Activated T-cell treated with anti-CD3 and anti-CD28 coated beads, Interleukin-2, amount 50 U/mL, for 72 hours (primary cell): ENCODE data around the gene AMY2B. TPM values are rescaled to one million over a fixed set of nuclear protein-coding genes. Genes with fewer than 3 reads are reported as not detected.
"Not testable (repeated sequence)": the region's sequence is repeated elsewhere in the genome, so short reads cannot be mapped to it uniquely, and the experiment has no call there.

Experiments
- ATAC-seq, 2 donors: fragments of 150-1000 bp; cut with Tn5 transposase; replicated peaks in 1 of 2; 2 replicates each; pipeline ENCODE4 v1.10.0; 2021; ENCODE audit warnings: moderate library complexity in 2 of 2, mild to moderate bottlenecking in 1 of 2
- DNase-seq, 2 donors: peaks; one replicate each; pipeline ENCODE4 v3.0.0; 2021 to 2022; ENCODE audit warnings: mixed read lengths in 1 of 2
- H3K27ac Mint-ChIP-seq: one replicate; pipeline ENCODE4 v1.8.0; 2022; ENCODE audit warnings: mild to moderate bottlenecking, moderate library complexity, mixed read lengths
- H3K27me3 Mint-ChIP-seq: one replicate; pipeline ENCODE4 v1.8.0; 2022; ENCODE audit warnings: low read depth, mixed read lengths
- H3K36me3 Mint-ChIP-seq, 2 donors: one replicate each; pipeline ENCODE4 v1.8.0; 2022; ENCODE audit warnings: mixed read lengths in 2 of 2, mild to moderate bottlenecking in 1 of 2; ENCODE audit not compliant: insufficient read depth in 2 of 2
- H3K4me1 Mint-ChIP-seq: one replicate; pipeline ENCODE4 v1.8.0; 2022; ENCODE audit warnings: low read depth, mixed read lengths
- H3K4me3 Mint-ChIP-seq, 2 donors: one replicate each; pipeline ENCODE4 v1.8.0; 2022; ENCODE audit warnings: mild to moderate bottlenecking in 2 of 2, mixed read lengths in 2 of 2, moderate library complexity in 2 of 2
- H3K9me3 Mint-ChIP-seq, 2 donors: one replicate each; pipeline ENCODE4 v1.8.0; 2022; ENCODE audit warnings: mixed read lengths in 2 of 2
- total RNA-seq, 2 donors: library from RNA; stranded (reverse); gene quantifications; one replicate each; pipeline ENCODE4 v1.2.3, GENCODE V29; 2022

Gene AMY2B
- total RNA-seq, 2 donors from 2014 or later: 12.9 to 14.2 TPM

DNA sequence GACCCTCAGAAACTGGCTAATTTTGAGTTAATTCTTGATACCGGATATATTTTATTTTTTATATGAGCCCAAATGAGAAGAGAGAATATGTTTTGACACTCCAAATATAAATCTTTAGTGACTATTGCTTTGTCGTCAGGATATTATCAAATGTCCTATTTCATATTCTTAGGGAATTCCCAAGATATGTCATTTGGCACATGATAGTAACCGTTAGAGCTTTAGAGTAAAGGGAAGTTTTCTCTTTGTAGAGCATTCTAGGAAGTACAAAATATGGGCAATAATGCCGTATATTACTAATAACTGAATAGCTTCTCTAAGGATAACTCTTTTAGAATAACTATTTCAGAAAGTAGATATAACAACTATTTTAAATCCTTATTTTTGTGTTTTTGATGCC is 8.3 kb upstream of the AMY2B start:
- Mint-ChIP-seq H3K9me3 (peaks cover 0 to 3% of the 10 kb centered on the region in 2 donors), H3K36me3 (no peaks in the 10 kb centered on the region), H3K4me3 (no peak overlapping the region), H3K27ac (no peak overlapping the region), H3K27me3 (no peaks in the 10 kb centered on the region), H3K4me1 (peaks cover 9% of the 10 kb centered on the region)
- ATAC-seq (no peak), DNase-seq (no peak)

DNA sequence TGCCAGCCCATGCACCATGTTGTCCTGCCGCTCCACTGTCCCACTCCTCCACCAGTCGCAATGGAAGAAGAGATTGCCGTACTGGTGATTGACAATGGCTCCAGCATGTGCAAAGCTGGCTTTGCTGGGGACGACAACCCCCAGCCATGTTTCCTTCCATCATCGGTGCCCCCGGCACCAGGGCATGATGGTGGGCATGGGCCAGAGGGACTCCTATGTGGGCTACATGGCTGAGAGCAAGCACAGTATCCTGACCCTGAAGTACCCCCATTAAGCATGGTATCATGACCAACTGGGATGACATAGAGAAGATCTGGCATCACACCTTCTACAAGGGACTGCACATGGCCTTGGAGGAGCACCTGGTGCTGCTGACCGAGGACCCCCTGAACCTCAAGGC is 1.9 kb upstream of the AMY2B start:
- H3K9me3 Mint-ChIP-seq: peaks cover 0 to 3% of the 10 kb centered on the region in 2 donors
- H3K36me3 Mint-ChIP-seq: no peaks in the 10 kb centered on the region
- H3K27ac Mint-ChIP-seq: no peak overlapping the region
- DNase-seq (no peak), ATAC-seq (no peak)
- H3K27me3 Mint-ChIP-seq: no peaks in the 10 kb centered on the region
- no peak overlapping the region for H3K4me3 Mint-ChIP-seq
- no peaks in the 10 kb centered on the region for H3K4me1 Mint-ChIP-seq

DNA sequence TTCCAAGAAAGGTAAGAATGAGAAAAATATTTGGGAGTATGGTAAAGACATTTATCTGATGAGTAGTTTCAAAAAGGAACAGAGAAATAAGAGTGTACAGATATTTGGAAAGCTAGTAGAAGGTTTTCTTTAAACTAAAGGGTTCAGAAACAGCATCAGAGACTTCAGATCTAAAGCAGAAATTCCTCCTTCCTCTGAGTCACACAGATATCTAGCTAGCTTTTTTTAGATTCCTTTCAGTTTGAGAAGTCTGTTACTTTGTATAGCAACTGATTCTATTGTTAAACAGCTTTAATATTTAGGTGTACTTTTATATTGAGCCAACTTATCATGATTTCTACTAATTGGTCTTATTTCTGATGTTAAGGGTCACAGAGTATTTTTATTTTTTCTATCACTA is 4.7 kb downstream of the AMY2B start:
- H3K9me3 Mint-ChIP-seq: no peaks in the 10 kb centered on the region
- H3K4me3 Mint-ChIP-seq: no peak overlapping the region
- no peaks in the 10 kb centered on the region for H3K4me1 Mint-ChIP-seq
- DNase-seq: no peak
- H3K36me3 Mint-ChIP-seq: no peaks in the 10 kb centered on the region
- H3K27ac Mint-ChIP-seq: no peak overlapping the region
- ATAC-seq: no peak
- no peaks in the 10 kb centered on the region for H3K27me3 Mint-ChIP-seq

DNA sequence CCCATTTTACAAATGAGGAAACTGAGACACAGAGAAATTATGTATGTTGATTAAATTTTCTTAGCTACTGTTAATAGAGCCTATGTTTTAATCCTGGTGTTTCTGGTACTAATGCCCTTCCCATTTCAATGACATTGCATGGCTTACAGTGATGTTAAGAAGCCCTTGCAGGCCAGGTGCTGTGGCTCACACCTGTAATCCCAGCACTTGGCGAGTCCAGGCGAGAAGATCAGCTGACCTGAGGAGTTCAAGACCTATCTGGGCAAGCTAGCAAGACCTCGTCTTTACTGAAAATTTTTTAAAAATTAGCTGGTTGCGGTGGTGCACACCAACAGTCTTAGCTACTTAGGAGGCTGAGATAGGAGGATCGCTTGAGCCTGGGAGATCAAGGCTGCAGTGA is 5.4 kb downstream of the AMY2B start:
- H3K4me3 Mint-ChIP-seq, H3K27me3 Mint-ChIP-seq, H3K27ac Mint-ChIP-seq, DNase-seq, H3K9me3 Mint-ChIP-seq, H3K4me1 Mint-ChIP-seq, ATAC-seq, H3K36me3 Mint-ChIP-seq: not testable (repeated sequence)

DNA sequence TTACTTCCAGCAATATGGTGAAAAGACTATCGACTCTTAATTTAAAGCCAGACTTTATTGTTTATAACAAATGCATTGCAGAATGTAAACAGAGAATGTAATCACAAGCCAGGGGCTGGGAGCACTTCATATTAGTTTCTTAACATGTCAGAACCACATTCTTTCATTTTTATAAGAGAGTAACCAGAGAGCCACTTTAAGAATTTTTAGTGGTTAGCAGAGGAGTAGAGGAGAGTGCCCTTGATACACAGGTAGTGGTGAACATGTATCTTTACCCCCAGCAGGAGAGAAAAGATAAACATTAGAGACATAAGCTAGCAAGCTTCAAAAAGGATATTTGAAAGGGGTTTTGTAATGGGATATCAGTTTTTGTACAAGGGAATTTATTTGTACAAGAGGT is 11.1 kb downstream of the AMY2B start:
- no peaks in the 10 kb centered on the region for H3K9me3 Mint-ChIP-seq
- H3K4me1 Mint-ChIP-seq: no peaks in the 10 kb centered on the region
- no peak overlapping the region for H3K4me3 Mint-ChIP-seq
- ATAC-seq (no peak), DNase-seq (no peak)
- H3K36me3 Mint-ChIP-seq: no peaks in the 10 kb centered on the region
- no peak overlapping the region for H3K27ac Mint-ChIP-seq
- H3K27me3 Mint-ChIP-seq: no peaks in the 10 kb centered on the region

DNA sequence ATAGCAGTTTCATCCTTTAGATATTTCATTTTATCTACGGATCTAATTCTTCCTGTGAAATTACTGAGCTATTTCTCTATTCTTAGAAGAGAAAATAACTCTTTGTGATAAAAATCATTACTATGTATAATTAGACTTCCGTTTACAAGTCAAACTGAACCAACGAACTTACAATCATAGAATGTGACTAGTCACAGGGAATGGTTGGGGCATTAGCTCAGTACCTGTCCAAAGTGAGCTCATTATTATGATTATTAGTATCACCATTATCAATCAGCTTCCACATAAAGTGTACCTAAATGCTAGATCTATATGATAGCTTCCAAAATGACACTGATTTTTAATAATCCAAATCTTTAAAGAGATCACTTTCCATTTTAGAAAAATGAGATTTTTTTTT is 12.5 kb downstream of the AMY2B start:
- DNase-seq (no peak), ATAC-seq (no peak)
- Mint-ChIP-seq H3K4me3 (no peak overlapping the region), H3K36me3 (no peaks in the 10 kb centered on the region), H3K27me3 (no peaks in the 10 kb centered on the region), H3K4me1 (no peaks in the 10 kb centered on the region), H3K9me3 (peaks cover 0 to under 1% of the 10 kb centered on the region in 2 donors), H3K27ac (no peak overlapping the region)

DNA sequence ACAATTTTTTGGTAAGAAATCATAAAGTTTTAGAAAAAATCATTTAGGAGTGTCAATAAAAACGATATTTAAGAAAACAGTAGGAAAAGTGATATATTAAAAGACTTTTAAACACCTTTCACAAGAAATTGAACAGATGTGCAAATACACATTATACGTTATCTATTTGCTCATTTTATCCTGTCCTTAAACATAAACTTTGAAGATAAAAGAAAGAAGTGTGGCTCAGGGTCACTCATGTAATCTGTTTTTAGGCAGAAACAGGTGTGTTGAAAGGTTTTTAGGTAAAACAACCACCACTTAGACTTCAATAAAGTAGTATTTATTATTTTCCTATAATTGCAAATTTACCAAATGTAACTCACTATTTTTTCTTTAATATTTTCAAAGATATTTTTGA is 13.1 kb downstream of the AMY2B start:
- DNase-seq: no peak
- Mint-ChIP-seq H3K27ac (no peak overlapping the region), H3K36me3 (no peaks in the 10 kb centered on the region), H3K4me1 (no peaks in the 10 kb centered on the region), H3K27me3 (no peaks in the 10 kb centered on the region), H3K4me3 (no peak overlapping the region), H3K9me3 (peaks cover 0 to 4% of the 10 kb centered on the region in 2 donors)
- no peak for ATAC-seq

DNA sequence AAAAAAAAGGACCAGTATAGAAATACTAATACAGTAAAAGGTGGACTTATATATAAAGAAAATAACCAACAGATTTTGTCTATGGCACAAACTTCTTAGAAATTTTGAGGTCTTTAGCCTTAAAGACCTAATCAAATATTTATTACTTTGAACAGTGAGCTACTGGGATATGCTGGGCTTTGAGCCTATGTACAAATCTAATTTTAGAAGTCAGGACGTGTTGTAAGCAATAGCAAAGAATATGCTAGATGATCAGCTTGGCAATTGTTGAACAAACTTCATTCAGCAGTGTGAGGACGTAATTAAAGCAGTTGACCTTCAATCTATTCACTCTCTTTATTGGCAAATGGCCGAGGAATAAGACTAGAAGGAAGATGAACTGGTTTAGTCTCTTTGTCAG is 31.4 kb downstream of the AMY2B start:
- H3K27me3 Mint-ChIP-seq, H3K27ac Mint-ChIP-seq, H3K36me3 Mint-ChIP-seq, H3K9me3 Mint-ChIP-seq, H3K4me1 Mint-ChIP-seq, ATAC-seq, H3K4me3 Mint-ChIP-seq, DNase-seq: not testable (repeated sequence)

DNA sequence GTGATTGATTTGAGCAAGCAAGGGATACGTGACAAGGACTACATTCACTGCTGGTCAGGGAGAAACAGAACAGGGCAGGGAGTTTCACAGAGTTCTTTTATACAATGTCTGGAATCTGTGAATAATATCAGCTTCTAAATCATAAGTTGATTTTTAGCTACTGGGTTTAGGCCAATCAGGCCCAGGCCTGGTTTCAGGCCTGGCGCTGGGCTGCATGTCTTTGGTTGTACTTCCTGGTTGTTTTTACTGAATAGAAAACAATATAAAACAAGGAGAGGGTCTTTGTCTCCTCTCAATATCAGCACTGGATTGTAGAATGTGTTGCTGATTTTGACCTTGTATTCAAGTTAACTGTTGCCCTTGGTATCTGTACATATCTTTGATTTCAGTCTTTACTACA is 45.0 kb downstream of the AMY2B start:
- no peaks in the 10 kb centered on the region for H3K4me1 Mint-ChIP-seq
- no peak for DNase-seq
- no peak overlapping the region for H3K27ac Mint-ChIP-seq
- H3K9me3 Mint-ChIP-seq: peaks cover 0 to 2% of the 10 kb centered on the region in 2 donors
- no peaks in the 10 kb centered on the region for H3K27me3 Mint-ChIP-seq
- H3K36me3 Mint-ChIP-seq: no peaks in the 10 kb centered on the region
- H3K4me3 Mint-ChIP-seq: no peak overlapping the region
- no peak for ATAC-seq

DNA sequence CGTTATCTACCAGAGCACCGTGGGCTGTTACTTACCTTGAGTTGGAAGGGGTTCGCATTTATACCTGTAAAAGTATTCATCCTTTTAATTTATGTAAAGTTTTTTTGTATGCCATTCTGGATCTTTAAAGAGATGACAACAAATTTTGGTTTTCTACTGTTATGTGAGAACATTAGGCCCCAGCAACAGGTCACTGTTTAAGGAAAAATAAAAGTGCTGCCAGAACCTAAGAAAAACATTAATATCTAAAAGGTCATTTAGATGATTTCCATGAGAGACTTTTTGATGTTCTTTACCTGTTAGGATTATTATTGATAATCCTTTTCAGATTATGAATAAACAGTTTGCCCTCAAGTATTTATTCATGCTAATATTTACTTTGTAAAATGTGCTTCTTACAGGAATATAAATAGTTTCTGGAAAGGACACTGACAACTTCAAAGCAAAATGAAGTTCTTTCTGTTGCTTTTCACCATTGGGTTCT is 45.6 kb downstream of the AMY2B start, which contains the start of gene AMY2A:
TSS of gene AMY2A (plus strand) at position 434 of the 484 bp plus-strand sequence. CDS start at position 448, 14 bp downstream.
- H3K4me1 Mint-ChIP-seq: not testable (repeated sequence)

DNA sequence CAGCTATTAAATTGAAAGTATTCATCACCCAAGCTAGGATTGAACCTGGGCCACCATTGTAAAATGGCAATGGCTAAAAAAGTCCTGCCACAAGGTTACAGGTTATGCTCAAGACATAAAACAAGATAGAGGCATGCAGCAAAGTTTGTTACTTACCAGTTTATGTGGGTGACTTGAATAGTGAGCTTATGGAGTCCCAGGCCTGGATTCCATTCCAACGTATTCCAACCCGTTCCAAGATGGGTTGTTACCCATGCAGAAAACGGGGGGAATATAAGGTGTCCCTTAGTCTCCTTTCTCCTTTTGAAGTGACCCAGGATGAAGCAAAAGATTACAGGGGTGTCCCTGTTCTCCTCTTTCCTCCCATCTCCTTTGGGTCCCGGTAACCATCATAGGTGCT is 56.0 kb downstream of the AMY2B start:
- H3K4me1 Mint-ChIP-seq, ATAC-seq, DNase-seq, H3K27ac Mint-ChIP-seq, H3K4me3 Mint-ChIP-seq, H3K27me3 Mint-ChIP-seq, H3K36me3 Mint-ChIP-seq, H3K9me3 Mint-ChIP-seq: not testable (repeated sequence)

More for the DNA sequence above, 45.6 kb downstream of the AMY2B start, which contains the start of gene AMY2A:
- H3K36me3 Mint-ChIP-seq, H3K27ac Mint-ChIP-seq, ATAC-seq, H3K4me3 Mint-ChIP-seq, DNase-seq, H3K9me3 Mint-ChIP-seq, H3K27me3 Mint-ChIP-seq: not testable (repeated sequence)

Other genes with a start within 250 kb of the AMY2B start
- gene RNPC3, start 45.9 kb upstream of the AMY2B start, total RNA-seq: 10 to 100 TPM; 27.0 to 27.1 TPM
- gene AMY2A, start 45.8 kb downstream of the AMY2B start, total RNA-seq: not detected
- gene AMY1A, start 84.2 kb downstream of the AMY2B start, total RNA-seq: not detected
- gene AMY1B, start 124.6 kb downstream of the AMY2B start, total RNA-seq: not detected
- not detected for gene AMY1C, start 178.3 kb downstream of the AMY2B start, total RNA-seq